BE2C (cell line): ENCODE results near the gene AGTRAP.
A peak's percentile ranks its signal among the peaks of the same experiment; 100 is the strongest.

Experiments
- DNase-seq: peaks from one replicate; pipeline ENCODE4 v3.0.0-alpha.2; 2020
- H3K27me3 ChIP-seq: fragments of 250-450 bp; sonication (Bioruptor Pico); 2 replicates; pipeline ENCODE4 v1.5.1; 2020; ENCODE audit warnings: mild to moderate bottlenecking
- H3K36me3 ChIP-seq: fragments of 250-450 bp; sonication (Bioruptor Pico); 2 replicates; pipeline ENCODE4 v1.5.1; 2020; ENCODE audit warnings: mild to moderate bottlenecking
- H3K4me1 ChIP-seq: fragments of 250-450 bp; sonication (Bioruptor Pico); 2 replicates; pipeline ENCODE4 v1.5.1; 2020
- H3K4me3 ChIP-seq: 2 replicates; pipeline ENCODE4 v1.5.1; 2011; ENCODE audit warnings: low read depth, low read length
- H3K9me3 ChIP-seq: fragments of 250-450 bp; sonication (Bioruptor Pico); 2 replicates; pipeline ENCODE4 v1.5.1; 2020
- CTCF ChIP-seq: IDR thresholded peaks from 2 replicates; pipeline ENCODE4 v1.5.1; 2012; ENCODE audit warnings: mild to moderate bottlenecking, low read depth, low read length

Gene AGTRAP

DNA sequence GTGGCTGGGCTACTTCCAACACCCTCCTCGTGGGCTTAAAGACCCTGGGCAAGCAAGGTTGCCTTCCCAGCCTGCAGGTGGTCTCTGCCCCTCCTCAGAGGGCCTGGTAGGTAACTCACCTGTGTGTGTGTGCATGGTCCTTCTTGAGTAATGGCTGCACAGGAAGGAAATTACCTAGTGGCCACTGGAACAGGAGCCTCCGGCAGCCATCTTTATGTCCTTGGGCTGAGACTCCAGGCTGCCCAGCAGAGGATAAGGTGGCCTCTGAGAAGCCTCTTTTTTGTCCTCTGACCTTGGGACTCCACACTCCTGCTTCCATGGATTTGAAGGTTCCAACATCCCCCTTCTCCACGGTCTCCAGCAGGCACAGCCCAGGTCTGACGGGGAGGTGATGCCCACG lies 24.4 kb upstream of the AGTRAP start:
- TF ChIP-seq CTCF, result no peak
- Histone ChIP-seq H3K36me3 (no peaks in the 10 kb centered on the region), H3K27me3 (no peaks in the 10 kb centered on the region), H3K4me1 (peaks cover 10% of the 10 kb centered on the region), H3K9me3 (no peaks in the 10 kb centered on the region), H3K4me3 (no peak overlapping the region)
- no peak for DNase-seq

- H3K27me3 ChIP-seq, result no peaks in the 10 kb centered on the region
- no peaks in the 10 kb centered on the region for H3K9me3 ChIP-seq
- H3K4me3 ChIP-seq, result no peak overlapping the region
- peaks cover 7% of the 10 kb centered on the region; the same call in 1 of the 2 replicates for H3K4me1 ChIP-seq
- no peaks in the 10 kb centered on the region for H3K36me3 ChIP-seq
- no peak for TF ChIP-seq CTCF
- no peak for DNase-seq
These were observed 23.7 kb upstream of the AGTRAP start for GRCh38 chr1:11712285-11712684.

DNA sequence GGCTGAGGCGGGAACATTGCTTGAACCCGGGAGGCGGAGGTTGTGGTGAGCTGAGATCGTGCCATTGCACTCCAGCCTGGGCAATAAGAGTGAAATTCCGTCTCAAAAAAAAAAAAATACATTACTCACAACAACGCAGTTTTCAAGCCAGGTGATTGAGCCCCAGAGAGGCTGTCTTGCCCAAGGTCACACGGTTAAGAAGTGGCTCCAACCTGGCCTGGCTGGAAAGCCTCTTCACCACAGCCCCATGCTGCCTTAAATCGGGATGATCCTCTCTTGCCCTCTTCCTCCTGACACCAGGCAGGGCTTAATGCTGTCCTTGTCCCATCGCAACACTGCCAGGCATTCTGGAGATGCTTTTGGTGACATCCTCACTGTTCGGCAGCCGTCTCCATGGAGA lies 22.8 kb upstream of the AGTRAP start:
- H3K27me3 ChIP-seq, result no peaks in the 10 kb centered on the region
- TF ChIP-seq CTCF, result no peak

GRCh38 chr1:11714831-11715575 lies 20.9 kb upstream of the AGTRAP start:
- Histone ChIP-seq H3K9me3 (no peaks in the 10 kb centered on the region), H3K4me1 (no peaks in the 10 kb centered on the region), H3K36me3 (no peaks in the 10 kb centered on the region), H3K27me3 (no peaks in the 10 kb centered on the region), H3K4me3 (no peak overlapping the region)
- peak; percentile 31 for DNase-seq
- TF ChIP-seq CTCF, result no peak

More for the DNA sequence above, 22.8 kb upstream of the AGTRAP start:
- no peaks in the 10 kb centered on the region for H3K4me1 ChIP-seq
- H3K36me3 ChIP-seq, result no peaks in the 10 kb centered on the region
- no peak for DNase-seq
- H3K9me3 ChIP-seq, result no peaks in the 10 kb centered on the region
- no peak overlapping the region for H3K4me3 ChIP-seq

GRCh38 chr1:11719313-11720032 lies 16.5 kb upstream of the AGTRAP start:
- peak; percentile 55 for DNase-seq
- peak; percentile 85 for TF ChIP-seq CTCF
- Histone ChIP-seq H3K9me3 (no peaks in the 10 kb centered on the region), H3K27me3 (no peaks in the 10 kb centered on the region), H3K4me1 (no peaks in the 10 kb centered on the region), H3K4me3 (peak overlapping the region; percentile 45), H3K36me3 (no peaks in the 10 kb centered on the region)

- no peaks in the 10 kb centered on the region for H3K36me3 ChIP-seq
- peak overlapping the region; percentile 45; the same call in 1 of the 2 replicates for H3K4me3 ChIP-seq
- H3K4me1 ChIP-seq, result no peaks in the 10 kb centered on the region
- H3K27me3 ChIP-seq, result no peaks in the 10 kb centered on the region
- TF ChIP-seq CTCF, result no peak
- no peaks in the 10 kb centered on the region for H3K9me3 ChIP-seq
- DNase-seq, result no peak
These were observed 15.9 kb upstream of the AGTRAP start for GRCh38 chr1:11720033-11720376.
